ENCODE data around the gene TMEM8B. TPM values are rescaled to one million over a fixed set of nuclear protein-coding genes. Genes with fewer than 3 reads are reported as not detected.

Gene TMEM8B
- total RNA-seq, 1 experiment from 2014 or later, result 6.4 TPM

DNA sequence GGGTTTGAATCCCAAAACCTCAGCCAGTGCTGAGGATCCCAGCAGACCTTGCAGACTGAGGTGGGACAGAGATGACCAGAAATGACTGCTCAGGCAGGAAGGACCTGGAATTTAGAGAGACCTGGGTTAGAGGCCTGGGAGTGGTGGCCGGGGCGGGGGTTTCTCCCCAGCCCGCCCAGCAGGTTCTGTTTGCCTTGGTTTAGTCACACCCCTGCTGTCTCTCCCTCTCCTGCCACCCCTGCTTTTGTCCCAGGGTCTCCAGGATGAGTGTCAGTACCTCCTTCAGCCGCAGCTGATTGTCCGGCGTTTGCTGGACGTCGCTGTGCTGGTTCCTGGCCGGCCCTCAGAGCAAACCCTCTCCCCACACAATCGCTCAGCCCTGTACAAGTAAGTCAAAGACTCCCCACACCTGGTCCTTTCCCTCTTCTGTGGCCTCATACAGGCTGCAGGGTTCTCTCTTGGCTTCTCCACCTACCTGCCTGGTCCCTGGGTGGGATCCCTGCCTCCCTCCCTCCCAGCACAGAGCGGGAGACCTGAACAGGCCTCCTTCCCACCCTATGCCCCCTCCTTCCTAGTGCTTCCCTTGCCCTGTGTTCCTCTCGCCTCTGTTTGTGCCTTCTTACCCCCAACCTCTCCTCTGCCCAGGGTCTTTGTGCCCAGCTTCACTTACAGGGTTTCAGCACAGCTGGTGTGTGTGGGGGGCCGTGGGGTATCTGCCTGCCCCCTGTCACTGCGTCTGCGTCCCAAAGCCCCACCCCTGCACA, 12.0 kb downstream of the TMEM8B start:
- ChIA-PET CTCF (no interaction called here), POLR2A (ENCODE audit: unreplicated experiment) (no interaction called here)
- Histone ChIP-seq H3K27me3 (ENCODE audit: insufficient read depth, low read depth) (no peaks in the 10 kb centered on the region), H3F3A (ENCODE audit: insufficient read depth, low read depth) (peaks cover 6% of the 10 kb centered on the region), H3K9me2 (ENCODE audit: insufficient read depth) (no peaks in the 10 kb centered on the region), H3K4me3 (no peak overlapping the region), H3K79me2 (ENCODE audit: low read depth) (no peaks in the 10 kb centered on the region), H2AFZ (no peak overlapping the region), H3K4me2 (no peak overlapping the region), H3K27ac (no peak overlapping the region), H3K36me3 (ENCODE audit: low read depth) (no peaks in the 10 kb centered on the region), H3K9me3 (ENCODE audit: insufficient read depth, low read depth) (no peaks in the 10 kb centered on the region), H3K4me1 (replicated peaks; ENCODE audit: insufficient read depth) (peaks cover 18% of the 10 kb centered on the region), H4K20me1 (ENCODE audit: insufficient read depth) (no peaks in the 10 kb centered on the region)
- TF ChIP-seq EZH2 (IDR thresholded peaks at IDR 0.05; ENCODE audit: low read depth), result no peak
- TF ChIP-seq, protein P1, sequence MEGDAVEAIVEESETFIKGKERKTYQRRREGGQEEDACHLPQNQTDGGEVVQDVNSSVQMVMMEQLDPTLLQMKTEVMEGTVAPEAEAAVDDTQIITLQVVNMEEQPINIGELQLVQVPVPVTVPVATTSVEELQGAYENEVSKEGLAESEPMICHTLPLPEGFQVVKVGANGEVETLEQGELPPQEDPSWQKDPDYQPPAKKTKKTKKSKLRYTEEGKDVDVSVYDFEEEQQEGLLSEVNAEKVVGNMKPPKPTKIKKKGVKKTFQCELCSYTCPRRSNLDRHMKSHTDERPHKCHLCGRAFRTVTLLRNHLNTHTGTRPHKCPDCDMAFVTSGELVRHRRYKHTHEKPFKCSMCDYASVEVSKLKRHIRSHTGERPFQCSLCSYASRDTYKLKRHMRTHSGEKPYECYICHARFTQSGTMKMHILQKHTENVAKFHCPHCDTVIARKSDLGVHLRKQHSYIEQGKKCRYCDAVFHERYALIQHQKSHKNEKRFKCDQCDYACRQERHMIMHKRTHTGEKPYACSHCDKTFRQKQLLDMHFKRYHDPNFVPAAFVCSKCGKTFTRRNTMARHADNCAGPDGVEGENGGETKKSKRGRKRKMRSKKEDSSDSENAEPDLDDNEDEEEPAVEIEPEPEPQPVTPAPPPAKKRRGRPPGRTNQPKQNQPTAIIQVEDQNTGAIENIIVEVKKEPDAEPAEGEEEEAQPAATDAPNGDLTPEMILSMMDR (conservative IDR thresholded peaks at IDR 0.05), result no peak
- BruUV-seq (replicated peaks), result no TSS peak
- intact Hi-C loops (cut with micrococcal nuclease; ENCODE audit: unreplicated experiment), result no loop called here
- no peak for DNase-seq

DNA sequence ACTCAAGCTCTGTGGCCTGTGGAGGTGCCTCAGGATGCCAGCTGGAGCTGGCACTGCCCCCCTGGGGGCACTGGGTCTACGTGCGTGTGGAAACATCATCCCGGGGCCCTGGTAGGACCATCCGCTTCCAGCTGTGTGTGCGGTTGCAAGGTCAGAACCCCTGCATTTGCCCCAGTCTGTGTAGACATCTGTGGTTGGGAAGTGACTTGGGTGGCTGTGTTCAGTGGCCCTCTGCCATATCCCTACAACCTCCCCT, 12.5 kb downstream of the TMEM8B start:
- Histone ChIP-seq H3K4me3 (no peak overlapping the region), H3K9me2 (ENCODE audit: insufficient read depth) (no peaks in the 10 kb centered on the region), H2AFZ (no peak overlapping the region), H3K27ac (no peak overlapping the region), H3K4me2 (no peak overlapping the region), H3K79me2 (ENCODE audit: low read depth) (no peaks in the 10 kb centered on the region), H3K4me1 (replicated peaks; ENCODE audit: insufficient read depth) (peaks cover 18% of the 10 kb centered on the region), H4K20me1 (ENCODE audit: insufficient read depth) (no peaks in the 10 kb centered on the region), H3K36me3 (ENCODE audit: low read depth) (no peaks in the 10 kb centered on the region), H3K27me3 (ENCODE audit: insufficient read depth, low read depth) (no peaks in the 10 kb centered on the region), H3K9me3 (ENCODE audit: insufficient read depth, low read depth) (no peaks in the 10 kb centered on the region), H3F3A (ENCODE audit: insufficient read depth, low read depth) (peaks cover 6% of the 10 kb centered on the region)
- no peak for DNase-seq
- ChIA-PET POLR2A (ENCODE audit: unreplicated experiment) (no interaction called here), CTCF (no interaction called here)
- intact Hi-C loops (cut with micrococcal nuclease; ENCODE audit: unreplicated experiment), result no loop called here
- no TSS peak for BruUV-seq (replicated peaks)
- TF ChIP-seq, protein P1 (conservative IDR thresholded peaks at IDR 0.05), result no peak
- TF ChIP-seq EZH2 (IDR thresholded peaks at IDR 0.05; ENCODE audit: low read depth), result no peak

DNA sequence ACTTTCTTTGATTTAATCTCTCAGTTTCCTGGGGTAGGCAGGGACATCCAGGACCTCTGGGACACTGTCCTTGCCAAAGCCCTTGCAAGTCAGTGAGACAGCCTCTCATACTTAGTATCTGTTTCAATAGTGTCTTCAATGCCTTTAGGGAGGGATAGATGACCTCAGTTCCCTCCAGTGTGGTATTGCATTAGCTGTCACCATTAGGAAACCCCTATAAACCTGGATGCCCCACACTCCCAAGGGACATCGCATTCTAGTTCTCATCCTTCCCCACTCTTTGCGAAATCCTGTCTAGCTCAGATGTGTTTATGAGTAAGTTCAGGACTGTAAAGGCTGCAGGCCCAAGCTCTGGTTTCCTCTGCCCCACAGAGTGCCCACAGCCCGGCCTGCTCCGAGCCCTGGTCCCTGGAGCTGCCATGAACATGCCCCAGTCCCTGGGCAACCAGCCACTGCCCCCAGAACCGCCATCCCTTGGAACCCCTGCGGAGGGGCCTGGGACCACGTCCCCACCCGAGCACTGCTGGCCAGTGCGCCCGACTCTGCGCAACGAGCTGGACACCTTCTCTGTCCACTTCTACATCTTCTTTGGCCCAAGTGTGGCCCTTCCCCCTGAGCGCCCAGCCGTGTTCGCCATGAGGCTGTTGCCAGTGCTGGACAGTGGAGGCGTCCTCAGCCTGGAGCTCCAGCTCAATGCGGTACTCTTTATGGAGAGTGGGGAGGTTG, 13.2 kb downstream of the TMEM8B start:
- intact Hi-C loops (cut with micrococcal nuclease; ENCODE audit: unreplicated experiment), result no loop called here
- Histone ChIP-seq H4K20me1 (ENCODE audit: insufficient read depth) (no peaks in the 10 kb centered on the region), H3K9me3 (ENCODE audit: insufficient read depth, low read depth) (no peaks in the 10 kb centered on the region), H3F3A (ENCODE audit: insufficient read depth, low read depth) (peaks cover 6% of the 10 kb centered on the region), H3K79me2 (ENCODE audit: low read depth) (no peaks in the 10 kb centered on the region), H2AFZ (no peak overlapping the region), H3K4me2 (no peak overlapping the region), H3K27ac (no peak overlapping the region), H3K4me3 (no peak overlapping the region), H3K36me3 (ENCODE audit: low read depth) (no peaks in the 10 kb centered on the region), H3K9me2 (ENCODE audit: insufficient read depth) (no peaks in the 10 kb centered on the region), H3K27me3 (ENCODE audit: insufficient read depth, low read depth) (no peaks in the 10 kb centered on the region), H3K4me1 (replicated peaks; ENCODE audit: insufficient read depth) (peaks cover 18% of the 10 kb centered on the region)
- ChIA-PET POLR2A (ENCODE audit: unreplicated experiment) (interaction anchor here (0.5 kb wide), 1 partner anchor 728 kb away, joined by 3 read pairs; no protein-coding TSS in a partner anchor), CTCF (no interaction called here)
- no TSS peak for BruUV-seq (replicated peaks)
- no peak for TF ChIP-seq EZH2 (IDR thresholded peaks at IDR 0.05; ENCODE audit: low read depth)
- TF ChIP-seq, protein P1 (conservative IDR thresholded peaks at IDR 0.05), result no peak
- DNase-seq, result no peak
